ENCODE measurements around the gene MANBA.
"Not testable (repeated sequence)": the region's sequence is repeated elsewhere in the genome, so short reads cannot be mapped to it uniquely, and the experiment has no call there.

The MANBA gene

DNA sequence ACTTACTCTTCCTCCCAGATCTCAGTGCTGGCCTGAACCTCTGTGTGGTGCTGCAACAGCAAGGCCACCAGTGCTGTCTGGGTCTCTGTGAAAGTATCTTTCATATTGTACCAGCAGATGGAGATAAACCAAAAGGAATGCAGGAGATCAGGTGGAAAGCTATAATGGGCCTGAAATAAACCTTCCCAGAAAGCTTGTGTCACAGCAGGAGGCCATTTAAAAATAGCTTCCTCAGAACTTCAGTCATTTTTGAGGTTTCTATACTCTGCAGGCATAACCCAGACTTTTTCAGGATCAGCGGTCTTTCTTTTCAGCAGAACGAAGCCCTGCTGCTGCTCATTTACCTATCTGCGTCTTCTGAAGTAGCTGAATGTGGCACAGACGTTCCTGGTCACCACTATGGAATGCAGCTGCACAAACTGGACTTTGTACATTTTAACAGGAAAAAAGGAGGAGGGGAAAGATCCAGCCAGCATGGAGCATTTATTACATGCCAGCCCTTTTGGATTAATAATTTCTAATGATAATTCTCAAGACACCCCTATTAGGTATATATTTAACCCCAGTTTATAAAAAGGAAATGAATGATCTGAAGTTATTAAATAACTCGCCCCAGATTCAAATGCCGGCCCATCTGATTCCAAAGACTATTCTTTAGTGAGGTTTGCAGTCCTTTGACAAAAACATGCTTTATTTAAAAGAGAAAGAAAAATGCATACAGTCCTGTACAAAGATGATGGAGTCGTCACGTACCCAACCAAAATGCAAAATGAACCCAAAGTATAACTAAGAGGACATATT lies 139.9 kb downstream of the MANBA start:
- DNase-seq (ENCODE audit: low read depth), result no peak

DNA sequence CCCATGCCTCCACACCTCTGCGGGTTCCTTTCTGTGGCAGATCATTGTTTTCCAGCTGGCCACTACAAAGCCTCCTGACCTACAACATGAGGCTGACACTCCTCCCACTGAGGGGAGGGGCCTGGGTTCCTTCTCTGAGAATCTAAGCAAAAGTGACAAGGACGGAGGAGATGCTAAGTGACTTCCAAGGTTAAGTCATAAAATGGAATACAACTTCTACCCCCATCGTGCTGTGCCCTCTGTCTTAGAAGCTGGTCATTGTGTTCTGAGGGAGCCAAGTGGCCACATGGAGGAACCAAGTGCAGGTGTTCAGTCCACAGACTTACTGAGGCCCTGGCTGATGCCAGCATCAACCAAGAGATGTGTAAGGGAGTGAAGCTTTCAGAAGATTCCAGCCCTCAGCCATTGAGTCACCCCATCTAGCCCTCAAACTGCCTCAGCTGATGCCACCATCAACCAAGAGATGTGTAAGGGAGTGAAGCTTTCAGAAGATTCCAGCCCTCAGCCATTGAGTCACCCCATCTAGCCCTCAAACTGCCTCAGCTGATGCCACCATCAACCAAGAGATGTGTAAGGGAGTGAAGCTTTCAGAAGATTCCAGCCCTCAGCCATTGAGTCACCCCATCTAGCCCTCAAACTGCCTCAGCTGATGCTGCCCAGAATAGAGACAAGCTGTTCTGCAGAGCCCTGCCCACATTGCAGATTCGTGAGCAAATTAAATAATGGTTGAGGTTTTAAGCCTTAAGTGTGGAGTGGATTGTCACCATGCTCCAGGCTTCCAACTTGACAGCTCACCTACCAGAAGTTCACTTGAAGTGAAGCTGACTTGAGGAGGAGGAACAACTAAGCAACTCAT lies 140.8 kb downstream of the MANBA start:
- not testable (repeated sequence) for DNase-seq (ENCODE audit: low read depth)

DNA sequence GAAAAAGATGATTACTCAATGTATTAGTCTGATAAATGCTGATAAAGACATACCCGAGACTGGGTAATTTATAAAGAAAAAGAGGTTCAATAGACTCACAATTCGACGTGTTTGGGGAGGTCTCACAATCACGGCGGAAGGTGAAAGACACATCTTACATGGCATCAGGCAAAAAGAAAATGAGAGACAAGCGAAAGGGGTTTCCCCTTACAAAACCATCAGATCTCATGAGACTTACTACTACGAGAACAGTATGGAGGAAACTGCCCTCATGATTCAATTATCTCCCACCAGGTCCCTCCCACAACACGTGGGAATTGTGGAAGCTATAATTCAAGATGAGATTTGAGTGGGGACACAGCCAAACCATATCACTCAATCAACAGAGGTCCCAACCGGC lies 141.7 kb downstream of the MANBA start:
- DNase-seq (ENCODE audit: low read depth), result not testable (repeated sequence)

DNA sequence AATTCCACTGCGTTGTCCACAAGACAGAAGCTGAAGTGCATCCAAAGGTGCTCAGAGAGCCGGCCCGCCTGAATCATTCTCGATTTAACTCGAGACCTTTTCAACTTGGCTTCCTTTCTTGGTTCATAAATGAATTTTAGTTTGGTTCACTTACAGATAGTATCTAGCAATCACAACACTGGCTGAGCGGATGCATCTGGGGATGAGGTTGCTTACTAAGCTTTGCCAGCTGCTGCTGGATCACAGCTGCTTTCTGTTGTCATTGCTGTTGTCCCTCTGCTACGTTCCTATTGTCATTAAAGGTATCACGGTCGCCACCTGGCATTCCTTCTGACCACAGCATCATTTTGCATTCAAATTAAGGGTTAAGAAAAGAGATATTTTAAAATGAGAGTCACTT lies 144.1 kb downstream of the MANBA start:
- DNase-seq (ENCODE audit: low read depth), result no peak

DNA sequence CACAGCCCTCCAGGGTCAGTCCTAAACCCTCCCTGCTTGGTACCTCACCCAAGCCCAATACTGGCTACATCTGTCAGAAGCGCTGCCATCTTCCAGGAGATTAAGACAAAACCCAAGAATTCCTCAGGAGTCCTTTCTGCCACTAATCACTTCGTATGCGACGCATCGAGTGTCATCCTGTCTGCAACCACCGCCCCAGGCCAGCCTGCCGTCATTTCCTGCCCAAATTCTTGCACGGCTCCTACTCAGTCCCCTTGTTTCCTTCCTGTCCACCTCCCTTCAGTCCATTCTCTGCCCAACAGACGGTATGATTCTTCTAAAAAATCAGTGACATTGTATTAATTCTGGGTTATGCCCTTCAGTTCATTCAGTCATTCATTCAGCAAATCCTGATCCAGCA lies 146.0 kb downstream of the MANBA start:
- DNase-seq (ENCODE audit: low read depth), result no peak

DNA sequence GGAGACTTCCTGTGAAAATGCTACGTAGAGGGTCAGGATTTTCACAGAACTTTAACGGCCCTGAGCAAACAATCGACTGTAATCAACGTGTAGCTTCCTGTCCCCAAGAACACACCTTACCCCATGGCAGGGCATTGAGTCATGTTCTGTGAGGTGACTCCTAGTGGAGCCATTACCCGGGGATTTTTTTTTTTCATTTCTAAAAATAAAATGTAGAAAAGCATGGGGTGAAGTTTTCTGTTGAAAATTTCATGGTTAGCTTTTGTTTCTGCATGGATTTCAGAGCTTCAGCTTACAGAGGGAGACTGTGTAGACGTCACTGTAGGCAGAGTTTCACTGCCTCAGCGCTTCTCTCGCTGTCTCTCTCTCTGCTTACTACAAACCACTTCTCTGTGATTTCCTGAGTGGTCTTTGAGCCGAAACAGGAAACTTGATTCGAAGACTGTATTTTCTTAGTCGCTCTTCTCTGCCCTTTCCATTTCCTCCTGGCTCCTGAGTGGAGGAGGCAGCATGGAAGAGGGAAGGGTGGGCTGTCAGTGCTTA lies 147.9 kb downstream of the MANBA start:
- DNase-seq (ENCODE audit: low read depth), result no peak

DNA sequence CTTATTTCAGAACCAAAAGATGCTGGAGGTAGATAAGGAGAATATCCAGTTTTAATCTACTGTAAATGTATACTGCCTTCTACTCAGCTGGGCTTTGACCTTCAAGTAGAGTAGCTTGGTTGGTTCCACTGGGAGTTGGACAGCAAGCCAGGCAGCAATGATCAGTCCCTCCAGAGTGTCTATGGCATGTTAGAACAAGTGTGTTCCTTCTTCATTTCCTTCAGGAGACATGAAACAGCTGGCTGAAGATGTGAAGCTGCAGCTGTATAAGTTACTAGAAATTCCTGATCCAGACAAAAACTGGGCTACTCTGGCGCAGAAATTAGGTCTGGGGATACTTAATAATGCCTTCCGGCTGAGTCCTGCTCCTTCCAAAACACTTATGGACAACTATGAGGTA lies 148.6 kb downstream of the MANBA start:
- no peak for DNase-seq (ENCODE audit: low read depth)

DNA sequence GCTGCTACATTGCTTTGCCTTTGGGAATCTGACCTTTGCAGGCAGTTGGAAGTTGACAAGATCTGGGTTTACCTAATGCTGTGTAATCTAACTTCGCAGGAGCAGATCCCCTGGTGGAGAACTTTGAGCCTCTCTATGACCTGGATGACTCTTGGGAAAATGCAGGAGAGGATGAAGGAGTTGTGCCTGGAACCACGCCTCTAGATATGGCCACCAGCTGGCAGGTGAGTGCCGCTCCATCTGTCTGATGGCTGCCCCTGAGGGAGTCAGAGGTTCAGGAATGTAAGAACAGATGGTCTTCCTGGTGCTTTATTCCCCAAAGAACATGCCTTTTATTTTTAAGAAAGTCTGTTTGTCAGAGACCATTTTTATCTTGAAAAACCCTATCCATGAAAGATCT lies 150.3 kb downstream of the MANBA start:
- DNase-seq (ENCODE audit: low read depth), result no peak

DNA sequence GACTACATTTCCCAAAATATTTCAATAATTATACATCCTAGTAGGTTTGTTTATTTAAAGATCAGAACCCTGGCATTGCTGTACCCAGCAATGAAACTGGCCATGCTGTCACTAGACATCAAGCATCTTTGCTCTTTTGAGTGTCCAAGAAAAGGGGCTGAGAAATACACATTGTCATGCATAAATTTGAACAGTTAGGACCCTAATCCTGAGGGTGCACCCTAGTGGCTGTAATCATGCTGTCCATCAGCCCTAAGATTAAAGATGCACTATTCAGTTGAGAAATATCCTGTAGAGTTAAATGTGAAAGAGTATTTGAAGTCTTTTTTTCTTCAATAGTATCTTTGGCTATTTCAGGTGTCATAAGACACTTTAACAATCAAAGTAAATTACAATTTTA lies 150.8 kb downstream of the MANBA start:
- DNase-seq (ENCODE audit: low read depth), result no peak

DNA sequence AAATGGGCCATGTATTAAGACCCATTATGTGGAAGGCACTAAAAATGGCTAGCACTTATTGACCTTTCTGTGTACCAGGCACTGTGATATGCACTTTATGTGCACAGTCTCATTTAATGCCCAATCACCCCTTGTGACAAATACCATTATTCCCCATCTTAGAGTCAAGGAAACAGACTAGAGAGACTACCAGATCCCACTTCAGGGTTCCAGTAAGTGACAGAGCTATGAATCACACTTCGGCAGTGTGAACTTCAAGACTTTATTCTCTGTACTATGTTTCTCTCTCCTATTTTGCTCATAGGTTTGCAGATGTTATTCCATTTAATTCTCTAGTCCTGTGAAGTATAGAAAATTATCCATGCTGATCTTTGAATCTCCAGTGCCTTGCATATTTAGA lies 152.6 kb downstream of the MANBA start:
- DNase-seq (ENCODE audit: low read depth), result no peak

DNA sequence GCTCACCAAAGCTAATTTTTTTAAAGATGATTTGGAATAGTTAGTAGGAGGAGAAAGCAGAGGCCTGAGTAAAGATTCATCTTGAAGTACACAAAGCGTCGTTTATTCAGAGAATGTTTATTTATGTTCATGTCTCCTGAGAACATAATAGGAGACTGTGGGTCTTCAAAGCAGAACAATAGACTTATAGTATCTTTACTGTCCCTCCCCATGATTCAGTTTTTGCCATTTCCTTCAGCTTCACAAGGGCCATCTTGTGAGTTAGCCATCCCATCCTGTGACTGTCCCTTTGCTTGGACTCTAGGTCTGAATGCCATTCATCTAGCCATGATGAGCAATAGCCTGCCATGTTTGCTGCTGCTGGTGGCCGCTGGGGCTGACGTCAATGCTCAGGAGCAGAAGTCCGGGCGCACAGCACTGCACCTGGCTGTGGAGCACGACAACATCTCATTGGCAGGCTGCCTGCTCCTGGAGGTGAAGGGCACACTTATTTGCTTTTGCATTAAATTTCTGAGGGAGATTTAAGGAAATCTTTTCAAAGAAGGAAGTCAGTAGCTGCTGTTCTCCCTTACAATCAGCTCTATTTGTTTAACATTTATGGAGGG lies 153.8 kb downstream of the MANBA start:
- DNase-seq (ENCODE audit: low read depth), result no peak

DNA sequence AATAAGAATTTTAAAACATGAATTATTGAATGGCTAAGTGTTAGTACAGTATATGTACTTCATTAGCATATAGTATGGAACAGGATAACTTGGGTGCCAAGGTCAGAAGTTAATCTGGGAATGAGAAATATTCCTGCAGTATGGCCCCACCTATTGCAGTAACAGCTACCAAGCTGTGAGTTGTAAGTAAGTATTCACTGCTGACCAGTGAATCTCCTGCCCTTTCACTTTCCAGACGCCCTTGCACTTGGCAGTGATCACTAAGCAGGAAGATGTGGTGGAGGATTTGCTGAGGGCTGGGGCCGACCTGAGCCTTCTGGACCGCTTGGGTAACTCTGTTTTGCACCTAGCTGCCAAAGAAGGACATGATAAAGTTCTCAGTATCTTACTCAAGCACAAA lies 154.5 kb downstream of the MANBA start:
- DNase-seq (ENCODE audit: low read depth), result no peak

DNA sequence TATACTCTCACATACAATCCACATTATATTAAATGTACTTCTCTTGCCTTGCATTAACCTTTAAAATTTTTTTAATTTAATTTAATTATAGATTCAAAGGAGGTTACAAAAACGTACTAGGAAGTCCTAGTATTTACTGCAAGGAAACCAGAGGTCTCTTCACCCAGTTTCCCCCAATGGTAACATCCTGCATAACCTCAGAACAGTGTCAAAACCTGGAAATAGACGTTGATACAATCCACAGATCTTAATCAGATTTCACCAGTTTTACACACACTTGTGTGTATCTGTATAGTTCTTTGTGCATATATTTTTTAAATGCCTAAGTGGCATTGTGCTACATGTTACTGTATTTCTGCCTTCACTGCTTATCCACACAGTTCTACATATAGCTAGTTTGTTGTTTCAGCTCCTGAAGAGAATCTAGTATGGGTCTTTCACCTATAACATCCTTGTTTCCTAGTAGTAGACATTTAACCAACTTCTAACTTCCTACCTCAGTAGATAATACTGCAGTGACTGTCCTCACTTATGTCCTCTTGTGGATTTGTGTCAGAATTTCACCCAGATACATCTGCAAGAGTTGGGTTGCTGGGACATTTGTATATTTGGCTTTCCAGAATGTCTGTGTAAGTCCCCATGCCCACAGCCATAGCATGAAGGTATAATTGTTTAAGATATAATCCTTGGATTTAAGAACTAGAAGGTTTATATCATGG lies 156.4 kb downstream of the MANBA start:
- no peak for DNase-seq (ENCODE audit: low read depth)

DNA sequence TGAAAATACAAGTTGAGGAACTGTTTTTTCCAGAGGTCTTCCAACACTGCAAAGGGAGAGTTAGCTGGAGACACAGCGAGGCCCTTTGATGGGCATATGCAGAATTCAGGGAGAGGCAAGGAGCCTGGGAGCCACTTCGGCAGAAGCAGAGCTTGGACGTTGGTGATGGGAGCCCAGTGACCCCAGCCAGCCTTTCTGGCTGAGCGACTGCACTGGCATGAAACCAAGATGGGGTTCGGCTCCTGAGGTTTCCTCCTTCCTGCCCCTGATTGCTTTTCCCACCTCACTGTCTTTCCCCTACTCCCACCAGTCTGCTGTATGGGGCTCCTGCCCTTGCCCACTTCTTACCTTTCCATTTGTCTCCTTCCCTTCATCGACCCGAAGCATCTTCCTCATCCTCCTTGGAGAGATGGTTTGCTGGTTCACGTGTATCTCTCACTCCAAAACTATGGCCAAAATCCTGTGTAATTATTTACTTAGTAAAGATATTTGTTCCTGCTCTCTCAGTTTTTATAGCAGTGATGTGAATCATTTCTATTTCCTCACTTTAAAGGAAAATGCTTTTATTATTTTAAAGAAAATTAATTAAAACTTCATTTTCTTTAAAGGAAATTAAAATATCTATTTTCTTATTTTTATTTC lies 159.1 kb downstream of the MANBA start:
- no peak for DNase-seq (ENCODE audit: low read depth)

DNA sequence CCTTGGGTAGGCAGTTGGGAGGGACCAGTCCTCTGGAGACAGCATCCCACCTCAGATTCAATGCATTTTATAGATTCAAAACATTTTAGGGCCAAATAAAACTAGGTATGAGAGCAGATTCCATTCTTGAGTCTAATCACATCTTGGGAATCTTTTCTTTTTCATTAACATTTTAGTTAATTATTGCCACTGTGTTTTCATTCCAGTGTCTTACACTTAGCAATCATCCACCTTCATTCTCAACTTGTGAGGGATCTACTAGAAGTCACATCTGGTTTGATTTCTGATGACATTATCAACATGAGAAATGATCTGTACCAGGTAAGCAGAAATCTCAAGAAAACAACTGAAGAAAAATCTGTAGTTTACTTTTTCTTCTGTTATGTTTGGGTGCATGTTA lies 160.1 kb downstream of the MANBA start:
- no peak for DNase-seq (ENCODE audit: low read depth)

DNA sequence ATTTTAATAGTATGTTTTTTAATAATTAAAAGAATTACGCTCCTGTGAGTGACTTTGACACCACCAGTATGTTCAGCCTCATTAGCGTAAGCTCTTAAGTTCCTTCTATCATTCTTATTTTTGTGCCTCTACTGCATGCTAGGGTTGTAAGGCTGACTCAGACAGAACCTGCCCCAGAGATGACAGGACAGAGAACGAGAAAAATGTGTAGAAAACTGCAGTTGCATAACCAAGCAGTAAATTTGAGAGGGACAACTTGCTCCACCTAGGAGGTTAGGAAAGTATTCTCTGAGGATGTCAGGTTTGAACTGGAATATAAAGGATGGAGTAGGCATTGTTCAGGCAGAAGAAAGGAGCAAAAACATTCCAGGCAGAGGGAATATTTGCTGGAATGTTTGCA lies 160.9 kb downstream of the MANBA start:
- DNase-seq (ENCODE audit: low read depth), result no peak

DNA sequence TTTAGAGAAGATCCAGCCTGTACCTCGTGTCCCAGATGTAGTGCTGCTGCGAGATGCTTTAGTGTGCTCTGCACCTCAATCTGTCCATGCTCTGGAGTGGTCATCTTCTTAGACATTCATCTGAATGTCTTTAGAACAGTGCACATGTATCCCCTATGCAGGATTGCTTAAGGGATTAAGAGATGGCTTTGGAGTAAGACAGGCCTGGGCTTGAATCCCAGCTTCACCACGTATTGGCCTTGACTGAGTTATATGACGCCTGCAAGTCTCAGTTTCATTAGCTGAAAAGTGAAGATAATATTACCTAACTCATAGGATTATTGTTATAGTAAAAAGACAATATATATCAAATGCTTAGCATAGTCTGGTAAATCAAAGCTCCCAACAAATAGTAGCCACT lies 161.3 kb downstream of the MANBA start:
- DNase-seq (ENCODE audit: low read depth), result no peak

DNA sequence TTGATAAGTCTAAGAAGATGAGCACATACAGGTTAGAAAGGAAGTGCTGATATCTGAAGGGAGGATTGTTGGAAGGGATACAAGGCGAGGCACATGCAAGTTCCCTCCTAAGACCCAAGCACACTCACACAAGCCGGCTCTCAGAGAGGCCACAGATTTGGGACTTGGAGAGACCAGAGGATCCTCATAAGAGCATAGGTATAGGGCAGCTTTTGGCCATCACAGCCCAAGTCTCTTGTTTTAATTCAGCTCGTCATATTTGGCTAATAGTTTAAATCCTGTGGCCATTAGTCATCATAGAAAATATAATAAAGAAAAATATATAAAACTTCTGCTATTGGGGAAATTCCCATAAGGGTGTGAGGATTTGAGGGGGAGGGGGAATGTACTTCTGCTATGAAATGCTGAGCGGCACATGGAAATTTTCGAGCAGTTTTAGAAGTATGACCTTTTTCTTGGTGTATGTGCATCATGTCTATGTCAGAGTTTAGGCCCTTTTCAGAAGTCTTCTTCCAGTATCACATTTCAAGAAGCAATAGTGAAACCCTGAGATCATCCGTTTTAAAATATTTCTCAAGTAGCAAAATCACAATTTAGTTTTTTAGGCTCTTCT lies 161.9 kb downstream of the MANBA start:
- no peak for DNase-seq (ENCODE audit: low read depth)

DNA sequence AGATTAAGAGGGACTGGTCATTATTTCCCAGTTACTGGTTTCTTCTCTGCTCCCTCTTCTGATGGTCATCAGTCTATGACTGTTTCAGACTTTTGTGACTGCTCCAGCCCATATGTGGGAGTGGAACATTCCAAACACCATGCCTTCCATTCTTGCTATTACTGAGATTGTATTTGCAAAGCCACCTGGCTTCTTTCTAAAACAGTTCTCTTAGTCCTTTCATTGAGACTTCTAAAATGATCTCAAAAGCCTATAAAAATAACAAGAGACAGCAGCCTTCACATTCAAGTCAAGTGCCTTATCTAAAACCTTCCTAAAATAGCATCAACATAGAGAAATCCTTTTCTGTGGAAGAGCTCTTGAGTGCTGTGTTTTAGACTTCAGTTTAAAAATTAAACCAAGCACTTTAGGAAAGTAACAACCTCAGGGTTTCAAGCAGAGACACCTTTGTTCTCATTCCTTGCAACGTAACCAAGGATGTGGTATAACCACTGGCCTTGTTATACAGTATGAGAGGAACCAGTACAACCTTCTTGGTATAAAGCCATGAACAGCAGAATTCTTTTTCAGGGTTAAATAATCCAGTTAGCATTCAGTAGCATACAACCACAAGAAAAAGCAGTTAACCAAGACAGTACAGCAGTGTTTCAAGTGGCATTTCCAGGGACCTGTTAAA lies 162.5 kb downstream of the MANBA start:
- no peak for DNase-seq (ENCODE audit: low read depth)

DNA sequence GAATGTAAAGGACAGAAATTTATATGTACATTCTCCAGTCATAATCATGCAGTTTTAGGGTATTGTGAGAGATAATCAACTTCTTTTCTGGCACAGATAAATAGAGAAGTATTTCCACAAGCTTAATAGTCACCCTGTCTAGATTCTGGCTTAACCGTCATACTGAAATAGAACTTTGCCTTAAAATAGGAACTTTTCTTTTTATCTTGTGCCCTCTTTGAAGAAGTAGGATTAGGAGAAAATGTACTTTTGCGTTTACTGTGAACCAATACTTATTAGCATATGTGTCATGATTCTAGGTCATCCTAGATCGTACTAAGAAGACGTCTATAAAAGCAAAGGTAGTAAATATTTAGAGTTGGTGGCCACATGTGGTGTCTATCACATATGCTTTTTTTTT lies 164.2 kb downstream of the MANBA start:
- DNase-seq (ENCODE audit: low read depth), result no peak

DNA sequence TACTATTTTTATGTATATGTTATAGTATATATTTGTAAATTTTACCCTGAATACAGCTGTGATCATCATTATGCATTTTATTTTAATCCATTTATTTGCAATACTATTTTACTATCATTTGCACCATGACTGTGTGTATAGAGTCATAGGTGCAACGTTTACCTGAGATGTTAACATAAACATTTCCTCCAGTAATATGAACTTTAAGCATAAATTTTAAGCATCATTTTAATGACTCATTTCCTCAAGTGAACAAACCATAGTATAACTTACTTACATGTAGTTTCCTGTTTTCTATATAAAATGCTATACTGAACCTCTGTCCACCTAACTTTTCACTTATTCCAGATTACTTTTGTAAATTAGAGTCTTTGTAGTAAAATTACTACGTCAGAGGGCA lies 166.8 kb downstream of the MANBA start:
- no peak for DNase-seq (ENCODE audit: low read depth)
